CD4-positive, alpha-beta T cell treated with Interleukin-6 at 100 ng/mL for 8 hours (primary cell): ENCODE measurements around the gene CERS1.
A peak's percentile ranks its signal among the peaks of the same experiment; 100 is the strongest.

Experiments
- DNase-seq: peaks from one replicate; pipeline ENCODE4 v3.0.0-alpha.2; 2020; ENCODE audit warnings: mixed read lengths, low spot score

Gene CERS1

GRCh38 chr19:18839465-18840287 is 56.3 kb downstream of the CERS1 start:
- no peak for DNase-seq

- DNase-seq, result no peak
Observed at GRCh38 chr19:18834644-18834984, 61.3 kb downstream of the CERS1 start.

- no peak for DNase-seq
Observed at GRCh38 chr19:18833849-18834643, 61.9 kb downstream of the CERS1 start.

GRCh38 chr19:18833141-18833476 is 62.8 kb downstream of the CERS1 start:
- no peak for DNase-seq

- no peak for DNase-seq
Observed at GRCh38 chr19:18832306-18833140, 63.4 kb downstream of the CERS1 start.

GRCh38 chr19:18831524-18832305 is 64.2 kb downstream of the CERS1 start, which contains the start of gene UPF1:
Gene UPF1 (plus strand): TSS chr19:18831959. CDS start chr19:18832210, 251 bp downstream.
- DNase-seq, result peak; percentile 97

GRCh38 chr19:18830488-18830887 is 65.5 kb downstream of the CERS1 start:
- DNase-seq, result no peak

- no peak for DNase-seq
Observed at GRCh38 chr19:18828786-18829185, 67.2 kb downstream of the CERS1 start.
